ENCODE measurements around the gene TMEM178B.
"Not testable (repeated sequence)": the region's sequence is repeated elsewhere in the genome, so short reads cannot be mapped to it uniquely, and the experiment has no call there.

The TMEM178B gene

DNA sequence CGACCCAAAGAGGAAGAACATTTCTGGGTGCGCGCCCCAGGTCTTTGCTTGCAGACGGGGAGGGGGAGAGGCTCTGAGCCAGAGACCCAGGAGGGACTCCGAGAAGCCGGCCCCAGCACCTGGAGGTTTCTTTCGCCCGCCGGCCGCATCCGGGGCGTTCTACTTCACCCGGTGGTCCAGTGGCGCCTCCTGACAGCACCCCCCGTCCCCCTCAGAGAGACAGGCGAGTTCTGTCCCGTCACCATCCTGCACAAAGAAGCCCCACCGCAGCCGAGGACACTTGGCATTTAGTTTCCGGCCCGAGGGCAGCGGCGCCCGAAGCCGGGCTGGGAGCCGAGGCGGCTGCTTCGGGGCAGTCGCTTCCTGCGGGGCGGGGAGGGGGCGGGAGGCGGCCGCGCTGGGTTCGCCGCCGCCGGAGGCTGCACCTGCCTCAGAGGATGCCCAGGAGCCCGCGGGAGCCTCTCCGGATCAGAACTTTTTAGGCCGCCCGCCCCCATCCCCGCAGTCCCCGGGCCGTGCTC lies at the start of gene TMEM178B:
TSS of gene TMEM178B (plus strand) at position 424 of the 521 bp plus-strand sequence.
- no peak for DNase-seq

DNA sequence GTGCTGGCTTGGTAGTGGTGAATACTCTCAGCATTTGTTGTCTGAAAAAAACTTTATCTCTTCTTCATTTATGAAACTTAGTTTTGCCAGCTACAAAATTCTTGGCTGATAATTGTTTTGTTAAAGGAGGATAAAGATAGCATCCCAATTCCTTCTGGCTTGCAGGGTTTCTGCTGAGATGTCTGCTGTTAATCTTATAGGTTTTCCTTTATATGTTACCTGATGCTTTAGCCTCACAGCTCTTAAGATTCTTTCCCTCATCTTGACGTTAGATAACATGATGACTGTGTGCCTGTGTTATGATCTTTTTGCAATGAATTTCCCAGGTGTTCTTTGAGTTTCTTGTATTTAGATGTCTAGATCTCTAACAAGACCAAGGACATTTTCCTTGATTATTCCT lies 49.2 kb upstream of the TMEM178B start:
- no peak for DNase-seq

DNA sequence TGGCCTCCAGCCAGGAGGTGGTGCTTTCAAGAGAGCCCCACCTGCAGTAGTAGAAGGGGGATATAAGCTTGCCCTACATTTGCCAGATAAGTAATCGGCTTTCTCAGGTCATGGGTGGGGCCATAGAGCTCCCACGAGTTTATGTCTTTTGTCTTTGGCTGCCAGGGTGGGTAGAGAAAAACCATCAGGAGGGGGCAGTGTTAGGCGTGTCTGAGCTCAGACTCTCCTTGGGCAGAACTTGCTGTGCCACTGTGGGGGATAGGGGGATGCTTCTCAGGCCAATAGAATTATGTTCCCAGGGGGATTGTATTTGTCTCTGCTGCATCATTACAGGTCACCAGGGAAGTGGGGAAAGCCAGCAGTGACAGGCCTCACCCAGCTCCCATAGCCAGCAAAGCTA lies 46.8 kb upstream of the TMEM178B start:
- DNase-seq, result no peak

DNA sequence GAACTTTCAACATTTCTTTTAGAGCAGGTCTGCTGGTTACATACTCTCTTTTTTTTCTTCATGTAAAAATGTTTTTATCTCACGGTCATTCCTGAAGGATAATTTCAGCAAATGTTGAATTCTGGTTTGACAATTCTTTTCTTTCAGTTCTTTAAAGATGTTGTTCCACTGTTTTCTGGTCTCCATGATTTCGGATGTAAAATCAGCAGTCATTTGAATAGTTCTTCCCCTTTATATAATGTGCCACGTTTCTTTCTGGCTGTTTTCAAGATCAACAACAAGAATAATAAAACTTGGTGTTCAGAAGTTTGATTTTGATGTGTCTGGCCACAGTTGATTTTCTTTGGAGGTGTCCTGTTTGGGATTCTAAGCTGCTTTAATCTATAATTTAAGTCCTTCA lies 45.1 kb upstream of the TMEM178B start:
- no peak for DNase-seq

DNA sequence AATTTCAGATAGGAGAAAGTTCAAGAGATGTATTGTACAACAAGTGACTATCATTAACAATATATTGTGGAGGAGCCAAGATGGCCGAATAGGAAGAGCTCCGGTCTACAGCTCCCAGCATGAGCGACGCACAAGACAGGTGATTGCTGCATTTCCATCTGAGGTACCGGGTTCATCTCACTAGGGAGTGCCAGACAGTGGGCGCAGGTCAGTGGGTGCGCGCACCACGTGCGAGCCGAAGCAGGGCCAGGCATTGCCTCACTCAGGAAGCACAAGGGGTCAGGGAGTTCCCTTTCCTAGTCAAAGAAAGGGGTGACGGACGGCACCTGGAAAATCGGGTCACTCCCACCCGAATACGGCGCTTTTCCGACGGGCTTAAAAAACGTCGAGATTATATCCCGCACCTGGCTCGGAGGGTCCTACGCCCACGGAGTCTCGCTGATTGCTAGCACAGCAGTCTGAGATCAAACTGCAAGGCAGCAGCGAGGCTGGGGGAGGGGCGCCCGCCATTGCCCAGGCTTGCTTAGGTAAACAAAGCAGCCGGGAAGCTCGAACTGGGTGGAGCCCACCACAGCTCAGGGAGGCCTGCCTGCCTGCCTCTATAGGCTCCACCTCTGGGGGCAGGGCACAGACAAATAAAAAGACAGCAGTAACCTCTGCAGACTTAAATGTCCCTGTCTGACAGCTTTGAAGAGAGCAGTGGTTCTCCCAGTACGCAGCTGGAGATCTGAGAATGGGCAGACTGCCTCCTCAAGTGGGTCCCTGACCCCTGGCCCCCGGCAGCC lies 41.1 kb upstream of the TMEM178B start:
- DNase-seq, result not testable (repeated sequence)

DNA sequence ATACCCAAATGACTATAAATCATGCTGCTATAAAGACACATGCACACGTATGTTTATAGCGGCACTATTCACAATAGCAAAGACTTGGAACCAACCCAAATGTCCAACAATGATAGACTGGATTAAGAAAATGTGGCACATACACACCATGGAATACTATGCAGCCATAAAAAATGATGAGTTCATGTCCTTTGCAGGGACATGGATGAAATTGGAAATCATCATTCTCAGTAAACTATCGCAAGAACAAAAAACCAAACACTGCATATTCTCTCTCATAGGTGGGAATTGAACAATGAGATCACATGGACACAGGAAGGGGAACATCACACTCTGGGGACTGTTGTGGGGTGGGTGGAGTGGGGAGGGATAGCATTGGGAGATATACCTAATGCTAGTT lies 35.8 kb upstream of the TMEM178B start:
- DNase-seq, result not testable (repeated sequence)

DNA sequence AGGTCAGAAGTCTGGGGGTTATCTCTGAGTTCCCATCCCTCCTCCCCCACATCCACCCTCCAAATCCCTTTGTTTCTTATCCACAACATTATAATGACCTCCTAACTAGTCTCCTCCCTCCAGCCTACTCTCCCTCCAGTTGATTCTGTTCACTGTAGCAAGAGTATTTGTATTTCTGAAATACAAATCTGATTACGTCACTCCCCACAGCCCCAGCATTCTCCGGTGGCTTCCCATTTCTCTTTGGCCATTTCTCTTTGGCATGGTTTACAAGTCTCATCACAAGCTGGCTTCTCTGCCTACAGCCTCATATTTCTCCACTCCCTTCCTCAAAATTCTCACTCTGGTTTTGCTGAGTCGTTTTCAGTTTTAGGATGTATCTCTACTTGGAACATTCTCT lies 34.5 kb upstream of the TMEM178B start:
- peak; percentile 39 to 63 for DNase-seq

DNA sequence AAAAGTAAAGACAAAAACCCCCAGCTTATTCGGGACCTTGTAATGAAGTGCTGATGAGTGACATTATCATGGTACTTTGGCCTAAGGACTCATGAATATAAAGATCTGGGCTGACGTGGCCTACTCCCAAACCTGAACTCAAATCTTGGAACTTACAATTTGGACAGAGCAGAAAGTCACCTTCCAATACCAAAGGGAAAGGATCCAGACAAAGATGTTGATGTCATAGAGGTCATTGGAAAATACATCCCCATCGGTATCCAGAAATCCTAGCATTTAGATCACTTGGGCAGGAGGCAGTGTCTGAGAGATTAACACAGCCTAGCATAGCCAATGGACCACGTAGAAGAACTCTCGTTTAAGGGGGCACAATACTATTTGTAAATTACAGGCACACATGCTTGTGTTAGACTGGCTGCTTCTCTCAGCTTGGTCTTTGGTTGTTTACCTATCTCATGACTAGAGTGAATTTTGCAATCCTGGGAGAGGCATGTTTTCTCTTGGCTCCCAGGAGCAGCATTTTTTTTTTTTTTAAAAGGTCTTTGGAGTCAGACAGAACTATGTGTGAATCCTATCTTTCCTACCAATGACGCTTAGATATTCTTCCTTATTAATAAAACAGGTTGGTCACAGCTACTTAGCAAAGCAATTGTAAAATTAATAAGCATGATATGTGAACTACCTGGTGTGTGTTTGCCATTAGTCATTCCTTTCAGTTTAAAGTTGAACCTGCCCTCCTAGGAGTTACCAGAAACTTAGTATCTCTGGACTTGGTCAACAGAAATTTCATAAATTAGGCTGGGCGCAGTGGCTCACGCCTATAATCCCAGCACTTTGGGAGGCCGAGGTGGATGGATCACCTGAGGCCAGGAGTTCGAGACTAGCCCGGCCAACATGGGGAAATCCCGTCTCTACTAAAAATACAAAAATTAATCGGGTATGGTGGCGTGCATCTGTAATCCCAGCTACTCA lies 31.4 kb upstream of the TMEM178B start:
- DNase-seq, result no peak

DNA sequence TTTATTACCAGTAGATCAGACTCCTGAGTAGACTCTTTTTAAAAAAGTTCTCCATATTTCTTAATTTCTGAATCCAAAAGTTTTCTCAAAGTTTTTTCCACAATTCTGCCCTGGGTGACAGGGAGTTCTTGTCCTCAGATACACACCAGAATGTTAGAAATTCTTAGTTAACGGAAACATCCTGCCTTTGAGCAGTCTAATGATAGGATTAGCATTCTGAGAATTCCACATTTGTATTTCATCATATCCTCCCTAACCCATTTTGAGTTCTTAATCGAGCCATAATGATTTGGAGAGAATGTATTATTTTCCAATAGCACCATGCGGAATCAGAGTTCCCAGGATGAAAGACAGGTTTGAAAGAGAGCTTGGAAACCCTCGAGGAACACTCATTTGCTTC lies 30.2 kb upstream of the TMEM178B start:
- no peak for DNase-seq

DNA sequence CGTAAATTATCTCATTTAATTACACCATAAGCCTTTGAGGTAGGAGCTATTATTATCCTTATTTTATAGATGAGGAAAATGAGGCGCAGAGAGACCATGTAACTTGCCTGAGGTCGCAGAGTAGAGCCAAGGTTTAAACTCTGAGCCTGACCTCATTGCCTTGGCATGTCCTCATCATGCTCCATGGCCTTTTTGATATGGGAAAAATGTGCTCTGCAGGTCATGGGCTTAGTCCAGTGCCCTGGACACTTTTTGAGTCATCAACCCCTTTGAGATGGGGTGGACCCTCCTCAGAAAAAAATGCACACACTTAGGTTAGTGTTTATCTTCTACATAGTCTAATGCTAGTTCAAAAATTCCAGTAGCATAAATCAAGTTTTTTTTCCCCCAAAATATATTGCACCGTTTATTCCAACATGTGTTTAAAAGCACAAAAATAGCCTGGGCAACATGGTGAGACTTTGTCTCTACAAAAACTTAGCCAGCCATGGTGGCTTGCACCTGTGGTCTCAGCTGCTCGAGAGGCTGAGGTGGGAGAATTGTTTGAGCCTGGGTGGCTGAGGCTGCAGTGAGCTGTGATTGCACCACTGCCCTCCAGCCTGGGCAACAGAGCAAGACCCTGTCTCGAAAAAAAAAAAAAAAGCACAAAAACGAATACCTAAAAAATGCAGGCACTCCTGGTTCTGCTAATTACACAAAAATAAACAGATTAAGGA lies 28.6 kb upstream of the TMEM178B start:
- DNase-seq, result no peak

DNA sequence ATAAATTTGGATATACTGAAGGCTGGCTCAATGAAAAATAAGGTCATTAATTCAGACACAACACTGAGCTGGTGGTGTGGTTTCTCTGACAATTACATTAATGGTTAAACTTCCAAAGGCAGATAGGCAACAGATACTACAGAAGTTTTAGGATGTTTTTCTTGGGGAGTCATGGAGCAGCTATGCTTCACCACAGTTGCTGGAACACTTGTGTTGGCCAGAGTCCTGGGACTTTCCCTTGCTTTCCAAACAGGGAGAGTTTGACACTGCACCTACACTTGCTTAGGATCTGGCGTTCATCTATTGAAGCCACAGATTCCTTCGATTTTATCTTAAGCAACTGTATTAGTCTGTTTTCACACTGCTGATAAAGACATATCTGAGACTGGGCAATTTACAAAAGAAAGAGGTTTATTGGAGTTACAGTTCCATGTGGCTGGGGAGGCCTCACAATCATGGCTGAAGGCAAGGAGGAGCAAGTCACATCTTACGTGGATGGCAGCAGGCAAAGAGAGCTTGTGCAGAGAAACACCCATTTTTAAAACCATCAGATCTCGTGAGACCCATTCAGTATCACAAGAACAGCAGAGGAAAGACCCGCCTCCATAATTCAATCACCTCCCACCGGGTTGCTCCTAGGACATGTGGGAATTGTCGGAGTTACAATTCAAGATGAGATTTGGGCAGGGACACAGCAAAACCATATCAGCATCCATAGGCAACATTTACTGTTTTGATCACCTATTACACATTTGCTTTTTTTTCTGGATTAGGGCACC lies 27.8 kb upstream of the TMEM178B start:
- DNase-seq, result no peak

DNA sequence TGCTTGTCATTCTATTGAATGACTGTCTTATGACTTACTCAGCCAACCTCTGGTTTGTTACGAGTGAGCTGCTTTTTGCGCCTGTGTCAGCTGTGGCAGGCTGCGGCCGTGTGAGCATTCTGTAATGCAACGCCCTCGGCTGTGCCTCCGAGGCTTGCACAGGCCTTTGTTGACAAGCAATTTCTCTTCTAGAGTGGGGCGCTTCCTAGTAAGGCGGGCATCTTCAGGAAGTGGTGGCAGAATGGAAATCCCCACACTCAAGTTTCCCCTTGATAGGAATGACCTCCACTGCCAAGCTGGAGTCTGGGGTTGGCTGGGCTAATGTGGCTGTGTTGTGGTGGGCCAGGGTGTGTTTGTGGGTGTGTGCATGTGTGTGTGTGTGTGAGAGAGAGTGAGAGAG lies 20.2 kb upstream of the TMEM178B start:
- peak; percentile 46 to 90 for DNase-seq

DNA sequence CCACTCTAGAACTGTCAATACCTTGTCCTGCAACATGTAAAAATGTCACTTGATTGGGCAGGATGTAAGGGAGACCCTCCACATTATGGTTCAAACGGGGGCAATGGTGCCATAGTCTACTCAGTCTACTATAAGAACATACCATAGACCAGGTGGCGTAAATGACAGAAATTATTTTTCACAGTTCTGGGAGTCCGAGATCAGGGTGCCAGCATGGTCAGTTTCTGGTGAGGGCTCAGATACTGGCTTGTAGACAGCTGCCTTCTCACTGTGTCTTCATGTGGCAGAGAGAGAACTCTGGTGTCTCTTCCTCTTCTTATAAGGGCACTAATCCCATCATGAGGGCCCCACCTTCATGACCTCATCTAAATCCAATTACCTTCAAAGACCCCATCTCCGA lies 18.7 kb upstream of the TMEM178B start:
- no peak for DNase-seq

DNA sequence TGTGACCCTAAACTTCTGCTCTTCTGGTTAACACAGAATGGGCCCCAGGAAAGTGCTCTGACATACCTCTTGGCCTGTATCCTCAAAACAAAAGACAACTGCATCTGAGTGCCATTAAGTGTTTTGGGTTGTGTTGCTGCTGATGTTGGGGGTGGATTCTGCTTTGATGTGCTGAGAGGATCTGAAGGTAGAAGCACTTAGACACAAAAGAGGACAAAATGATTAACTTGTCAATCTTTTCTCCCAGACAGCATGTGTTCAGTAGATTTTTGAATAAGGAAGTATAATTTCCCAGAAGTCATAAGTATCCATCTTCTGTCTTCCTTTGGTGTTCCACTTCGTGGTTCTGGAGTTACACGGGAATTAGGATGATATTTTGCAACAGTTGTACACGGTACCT lies 16.1 kb upstream of the TMEM178B start:
- DNase-seq, result no peak

DNA sequence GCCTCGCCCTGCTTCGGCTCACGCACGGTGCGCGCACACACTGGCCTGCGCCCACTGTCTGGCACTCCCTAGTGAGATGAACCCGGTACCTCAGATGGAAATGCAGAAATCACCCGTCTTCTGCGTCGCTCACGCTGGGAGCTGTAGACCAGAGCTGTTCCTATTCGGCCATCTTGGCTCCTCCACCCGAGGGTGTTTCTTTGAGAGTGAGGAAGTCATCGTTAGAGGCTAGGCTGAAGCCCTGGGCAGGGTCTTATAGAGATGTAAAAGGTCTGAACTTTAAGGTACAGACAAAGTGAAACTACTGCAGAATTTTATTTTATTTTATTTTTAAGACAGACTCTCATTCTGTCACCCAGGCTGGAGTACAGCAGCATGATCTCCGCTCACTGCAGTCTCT lies 6.0 kb upstream of the TMEM178B start:
- not testable (repeated sequence) for DNase-seq

DNA sequence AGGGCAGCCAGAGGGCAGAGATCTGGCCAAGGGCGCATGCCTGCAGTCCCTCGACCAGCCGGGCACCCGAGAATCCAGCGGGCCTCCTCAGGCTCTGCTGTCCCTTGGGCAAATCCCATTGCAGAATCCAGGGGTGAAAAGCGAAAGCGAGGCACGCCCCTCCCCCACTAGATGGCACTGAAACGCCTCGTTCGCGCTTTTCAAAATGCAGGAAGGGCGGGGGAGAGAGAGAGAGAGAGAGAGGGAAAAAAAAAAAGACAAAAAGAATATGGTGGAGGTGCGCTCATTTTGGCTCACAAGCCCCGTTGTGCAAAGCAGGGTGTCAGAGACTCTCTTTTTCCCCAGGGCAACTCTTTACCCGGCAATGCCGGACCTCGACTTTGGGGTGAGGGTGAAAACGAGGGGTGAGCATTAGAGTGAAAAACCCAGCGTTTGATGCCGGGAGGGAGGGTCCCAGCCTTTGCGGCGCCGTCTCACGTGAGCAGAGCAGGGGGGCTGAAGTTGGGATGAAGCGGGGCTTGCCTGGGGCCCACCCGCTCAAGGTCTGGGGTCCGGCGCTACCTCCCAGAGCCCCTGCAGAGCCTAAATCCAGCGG lies 2.5 kb upstream of the TMEM178B start:
- no peak for DNase-seq

DNA sequence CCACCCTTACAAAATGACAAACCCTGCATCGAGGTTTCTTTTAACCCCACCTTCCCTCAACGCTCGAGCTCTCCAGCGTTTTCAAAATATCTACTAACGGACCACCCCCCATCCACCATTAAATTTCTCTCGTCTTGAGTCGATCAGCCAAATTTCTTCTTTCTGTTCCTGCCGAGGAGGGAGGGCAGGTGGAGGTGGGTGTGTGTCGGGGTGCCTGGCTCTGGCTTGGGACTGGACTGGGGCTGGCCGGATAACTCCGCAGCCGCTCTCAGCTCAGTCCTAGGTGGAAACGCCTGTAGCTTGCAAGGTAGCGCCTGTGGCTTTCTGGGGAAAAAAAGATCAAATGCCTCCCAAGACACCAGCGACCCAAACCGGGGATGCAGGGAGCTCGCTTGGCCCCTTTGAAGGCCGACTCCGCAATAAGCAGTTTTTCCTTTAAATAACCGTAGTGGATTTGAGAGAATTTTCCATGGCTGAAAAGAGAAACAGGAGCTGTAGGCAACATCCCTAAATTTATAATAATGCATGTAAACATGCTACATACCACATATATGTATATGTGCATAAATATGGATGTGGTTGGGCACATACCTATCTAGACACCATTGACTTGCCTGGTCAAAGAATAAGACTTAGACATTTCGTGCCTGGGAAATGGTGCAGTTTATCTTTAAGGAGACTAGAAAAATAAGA lies 1.9 kb upstream of the TMEM178B start:
- DNase-seq, result no peak

DNA sequence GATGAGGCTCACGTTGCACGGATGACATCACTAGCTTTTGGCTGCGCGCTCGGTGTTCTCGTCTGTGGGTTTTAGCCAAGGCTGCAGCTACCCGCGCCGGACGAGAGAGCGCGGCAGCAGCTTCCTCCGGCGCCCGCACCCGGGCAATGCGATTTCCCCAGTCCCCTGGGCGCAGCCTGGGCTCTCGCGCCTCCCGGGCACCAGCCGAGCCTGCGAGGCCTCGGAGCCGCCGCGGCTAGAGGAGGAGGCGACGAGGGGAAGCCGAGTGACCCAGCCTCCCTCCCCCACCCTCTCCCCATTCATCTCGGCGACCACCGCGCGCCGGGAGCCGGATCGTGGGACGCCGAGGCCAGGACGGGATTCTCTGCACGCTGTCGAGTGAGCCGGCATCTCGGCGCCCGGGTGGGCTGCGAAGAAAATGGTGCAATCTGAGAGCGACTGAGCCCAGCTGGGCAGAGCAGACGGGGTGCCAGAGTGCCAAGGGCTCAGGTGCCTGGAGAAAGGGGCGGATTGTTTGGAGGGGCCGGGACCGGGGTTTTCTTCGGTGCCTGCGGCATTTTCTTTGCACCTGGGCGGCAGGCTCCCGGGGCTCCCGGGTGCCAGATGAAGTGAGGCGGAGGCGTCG lies 1.2 kb upstream of the TMEM178B start:
- DNase-seq, result no peak

DNA sequence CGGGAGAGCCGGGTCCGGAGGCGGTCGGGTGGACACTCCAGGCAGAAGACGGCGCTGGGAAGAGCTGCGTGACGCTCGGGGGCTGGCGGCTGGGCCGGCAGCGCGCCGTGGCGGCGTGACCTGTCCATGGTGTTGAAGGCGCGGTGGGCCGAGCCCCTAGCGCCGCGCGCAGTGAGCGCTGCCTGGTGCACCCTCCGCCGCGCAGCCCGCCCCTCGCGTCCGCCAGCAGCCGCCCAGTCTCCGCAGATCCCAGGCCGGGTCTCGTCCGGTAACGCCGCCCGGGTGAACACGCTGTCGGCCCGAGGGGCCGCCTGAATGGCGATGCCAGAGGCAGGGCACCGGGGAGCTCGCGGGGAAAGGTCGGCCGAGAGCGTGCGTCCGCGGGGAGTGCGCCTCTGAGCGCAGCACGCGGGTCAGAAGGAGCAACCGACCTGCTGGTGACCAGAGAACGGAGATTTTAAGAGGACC lies 657 bp upstream of the TMEM178B start:
- no peak for DNase-seq

DNA sequence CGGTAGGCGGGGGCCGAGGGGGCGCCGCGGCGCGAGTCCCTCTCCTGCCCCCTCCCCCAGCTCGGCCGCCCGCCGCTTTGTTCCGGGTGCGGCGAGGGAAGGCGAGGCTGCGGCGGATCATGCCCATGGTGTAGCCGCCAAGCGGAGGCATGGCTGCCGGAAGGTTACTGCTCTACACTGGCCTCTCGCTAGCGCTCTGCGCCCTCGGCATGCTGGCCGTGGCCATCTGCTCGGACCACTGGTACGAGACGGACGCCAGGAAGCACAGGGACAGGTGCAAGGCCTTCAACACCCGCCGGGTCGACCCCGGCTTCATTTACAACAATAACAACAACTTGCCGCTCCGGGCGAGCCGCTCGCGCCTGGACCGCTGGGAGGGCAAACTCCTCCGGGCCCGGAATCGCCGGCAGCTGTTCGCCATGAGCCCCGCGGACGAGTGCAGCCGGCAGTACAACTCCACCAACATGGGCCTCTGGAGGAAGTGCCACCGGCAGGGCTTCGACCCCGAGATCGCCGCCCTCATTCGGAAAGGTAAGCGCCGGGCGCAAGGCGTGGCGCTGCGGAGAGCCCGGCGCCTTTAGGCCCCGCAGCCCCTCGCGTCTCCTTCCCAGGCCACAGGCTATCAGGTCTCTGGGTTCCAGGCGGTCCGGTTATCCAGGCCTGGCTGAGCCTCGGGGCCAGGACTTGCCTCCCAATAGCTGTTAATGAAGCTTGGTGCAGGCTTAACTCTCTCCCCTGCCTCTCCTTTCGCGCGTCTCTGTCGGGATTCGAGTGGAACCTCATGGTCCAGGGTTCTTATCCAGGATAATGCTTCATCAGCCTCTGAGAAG lies 513 bp downstream of the TMEM178B start:
- DNase-seq, result no peak

All from inflammatory macrophage treated with lipopolysaccharide for 1 hour (primary cell).